H9 (cell line): Measurements from ENCODE around the gene PKNOX2. TPM values are rescaled to one million over a fixed set of nuclear protein-coding genes. Genes with fewer than 3 reads are reported as not detected.
A peak's percentile ranks its signal among the peaks of the same experiment; 100 is the strongest.

Source experiments
- DNase-seq: peaks from one replicate; pipeline ENCODE4 v3.0.0-alpha.2; 2017
- H2AFZ ChIP-seq: one replicate; pipeline ENCODE4 v1.6.1; 2013; ENCODE audit warnings: mild to moderate bottlenecking, low read length, control low read depth, moderate library complexity
- H2AK5ac ChIP-seq: 2 replicates; pipeline ENCODE4 v1.6.1; 2013; ENCODE audit warnings: low read length, control low read depth, mixed read lengths; ENCODE audit not compliant: insufficient read length
- H2BK120ac ChIP-seq: one replicate; pipeline ENCODE4 v1.6.1; 2013; ENCODE audit warnings: low read depth, mild to moderate bottlenecking, low read length, control low read depth, inconsistent platforms; ENCODE audit not compliant: poor library complexity, severe bottlenecking
- H2BK12ac ChIP-seq: 2 replicates; pipeline ENCODE4 v1.6.1; 2013; ENCODE audit warnings: low read length, control low read depth, mixed read lengths, low read depth; ENCODE audit not compliant: insufficient read length
- H2BK15ac ChIP-seq: 2 replicates; pipeline ENCODE4 v1.6.1; 2013; ENCODE audit warnings: low read depth, low read length, control low read depth
- H2BK20ac ChIP-seq: one replicate; pipeline ENCODE4 v1.6.1; 2013; ENCODE audit warnings: low read depth, mild to moderate bottlenecking, low read length, control low read depth, inconsistent platforms; ENCODE audit not compliant: poor library complexity, severe bottlenecking
- H2BK5ac ChIP-seq: 2 replicates; pipeline ENCODE4 v1.6.1; 2013; ENCODE audit warnings: low read length, control low read depth, mixed read lengths; ENCODE audit not compliant: insufficient read length
- H3K14ac ChIP-seq: 2 replicates; pipeline ENCODE4 v1.6.1; 2013; ENCODE audit warnings: low read length, control low read depth; ENCODE audit not compliant: insufficient read depth
- H3K18ac ChIP-seq: 2 replicates; pipeline ENCODE4 v1.6.1; 2013; ENCODE audit warnings: low read depth, mild to moderate bottlenecking, mixed read lengths, low read length, control low read depth; ENCODE audit not compliant: insufficient read length
- H3K23ac ChIP-seq: 2 replicates; pipeline ENCODE4 v1.6.1; 2013; ENCODE audit warnings: low read length, control low read depth, mixed read lengths, low read depth; ENCODE audit not compliant: insufficient read length
- H3K23me2 ChIP-seq: 2 replicates; pipeline ENCODE4 v1.6.1; 2013; ENCODE audit warnings: low read depth, mild to moderate bottlenecking, mixed read lengths, low read length, control low read depth; ENCODE audit not compliant: insufficient read length, poor library complexity, severe bottlenecking
- H3K27ac ChIP-seq: 2 replicates; pipeline ENCODE4 v1.5.1; 2013; ENCODE audit warnings: low read length, control low read depth, mixed read lengths, low read depth; ENCODE audit not compliant: insufficient read length
- H3K27me3 ChIP-seq: 2 replicates; pipeline ENCODE4 v1.6.1; 2013; ENCODE audit warnings: low read length, control low read depth, inconsistent platforms; ENCODE audit not compliant: insufficient read depth
- H3K4ac ChIP-seq: 2 replicates; pipeline ENCODE4 v1.6.1; 2013; ENCODE audit warnings: low read depth, mild to moderate bottlenecking, control low read depth, inconsistent platforms, low read length, moderate library complexity
- H3K4me1 ChIP-seq: 2 replicates; pipeline ENCODE4 v1.6.1; 2013; ENCODE audit warnings: low read length, control low read depth, inconsistent platforms; ENCODE audit not compliant: insufficient read depth
- H3K4me2 ChIP-seq: 2 replicates; pipeline ENCODE4 v1.6.1; 2013; ENCODE audit warnings: low read length, control low read depth, mixed read lengths; ENCODE audit not compliant: insufficient read length, insufficient read depth
- H3K56ac ChIP-seq: 2 replicates; pipeline ENCODE4 v1.6.1; 2013; ENCODE audit warnings: low read depth, mild to moderate bottlenecking, mixed read lengths, low read length, control low read depth; ENCODE audit not compliant: insufficient read length
- H3K79me1 ChIP-seq: 2 replicates; pipeline ENCODE4 v1.6.1; 2013; ENCODE audit warnings: low read depth, mild to moderate bottlenecking, moderate library complexity, low read length, control low read depth, inconsistent platforms; ENCODE audit not compliant: insufficient read depth, poor library complexity, severe bottlenecking
- H3K79me2 ChIP-seq: 2 replicates; pipeline ENCODE4 v1.6.1; 2013; ENCODE audit warnings: low read length, control low read depth, inconsistent platforms; ENCODE audit not compliant: insufficient read depth
- H3K9ac ChIP-seq: 2 replicates; pipeline ENCODE4 v1.6.1; 2013; ENCODE audit warnings: low read length, control low read depth, mixed read lengths; ENCODE audit not compliant: insufficient read length; ENCODE audit errors: extremely low read depth
- H3K9me3 ChIP-seq: one replicate; pipeline ENCODE4 v1.6.1; 2013; ENCODE audit warnings: low read depth, low read length, inconsistent platforms; ENCODE audit not compliant: control insufficient read depth
- H3T11ph ChIP-seq: one replicate; pipeline ENCODE4 v1.6.1; 2013; ENCODE audit warnings: mild to moderate bottlenecking, low read length, control low read depth, inconsistent platforms
- H4K20me1 ChIP-seq: one replicate; pipeline ENCODE4 v1.6.1; 2013; ENCODE audit not compliant: control insufficient read depth, insufficient read length, insufficient read depth
- H4K5ac ChIP-seq: 2 replicates; pipeline ENCODE4 v1.6.1; 2013; ENCODE audit warnings: low read depth, mild to moderate bottlenecking, mixed read lengths, low read length, control low read depth; ENCODE audit not compliant: insufficient read length
- H4K8ac ChIP-seq: replicated peaks from 2 replicates; pipeline ENCODE4 v1.6.1; 2013; ENCODE audit warnings: low read length, control low read depth, mixed read lengths, low read depth; ENCODE audit not compliant: insufficient read length
- H4K91ac ChIP-seq: 2 replicates; pipeline ENCODE4 v1.6.1; 2013; ENCODE audit warnings: low read depth, mild to moderate bottlenecking, moderate library complexity, mixed read lengths, low read length, control low read depth; ENCODE audit not compliant: insufficient read length
- H3K27ac Mint-ChIP-seq, 3 experiments: 2 replicates in 2 of 3; 3 replicates in 1 of 3; pipeline ENCODE4 v1.8.0; 2020 to 2021; ENCODE audit warnings: mixed read lengths in 3 of 3, mild to moderate bottlenecking in 1 of 3, moderate library complexity in 1 of 3
- H3K27me3 Mint-ChIP-seq: 2 replicates; pipeline ENCODE4 v1.8.0; 2021; ENCODE audit warnings: low read depth, mild to moderate bottlenecking, moderate library complexity, mixed read lengths
- H3K36me3 Mint-ChIP-seq, 3 experiments: 2 replicates in 2 of 3; 3 replicates in 1 of 3; pipeline ENCODE4 v1.8.0; 2020 to 2021; ENCODE audit warnings: low read depth in 3 of 3, mixed read lengths in 3 of 3; ENCODE audit not compliant: insufficient read depth in 1 of 3
- H3K4me1 Mint-ChIP-seq, 2 experiments: 2 replicates each; pipeline ENCODE4 v1.8.0; 2020; ENCODE audit warnings: mixed read lengths in 2 of 2
- H3K4me3 Mint-ChIP-seq, 2 experiments: 2 replicates in 1 of 2; 3 replicates in 1 of 2; pipeline ENCODE4 v1.8.0; 2020 to 2021; ENCODE audit warnings: mild to moderate bottlenecking in 2 of 2, mixed read lengths in 2 of 2, moderate library complexity in 1 of 2
- H3K9me3 Mint-ChIP-seq, 2 experiments: 2 replicates in 1 of 2; 3 replicates in 1 of 2; pipeline ENCODE4 v1.8.0; 2020; ENCODE audit warnings: mild to moderate bottlenecking in 2 of 2, mixed read lengths in 2 of 2, moderate library complexity in 1 of 2
- CTCF ChIP-seq: fragments of 200-600 bp; sonication (generic); conservative IDR thresholded peaks from 3 replicates; pipeline ENCODE4 v1.8.0; 2021; ENCODE audit warnings: antibody characterized with exemption, mild to moderate bottlenecking
- WGBS: extraction: QIAGEN DNeasy Blood & Tissue Kit; methylation state at CpG from one replicate; pipeline ENCODE4 v1.1.7; 2013; ENCODE audit warnings: missing lambda C conversion rate, low lambda C conversion rate, mixed read lengths; ENCODE audit not compliant: insufficient read length; ENCODE audit errors: extremely low coverage; 5-methylcytosine and 5-hydroxymethylcytosine counted together
- total RNA-seq: library from RNA; stranded (reverse); gene quantifications from 2 replicates; pipeline ENCODE4 v1.2.1, GENCODE V29; 2021

The PKNOX2 gene
- total RNA-seq, 1 experiment from 2014 or later: 1.3 TPM

GRCh38 chr11:125192717-125193415 is 28.3 kb downstream of the PKNOX2 start:
- peaks cover 20 to 45% of the 10 kb centered on the region in 2 experiments for H3K4me1 Mint-ChIP-seq
- no peaks in the 10 kb centered on the region for H3K79me2 ChIP-seq
- H3K27ac ChIP-seq: no peak overlapping the region
- peaks cover 0 to 5% (median 4%) of the 10 kb centered on the region in 3 experiments; a peak in 5 of 7 replicates for H3K36me3 Mint-ChIP-seq
- H3K79me1 ChIP-seq: no peaks in the 10 kb centered on the region
- H3K4me1 ChIP-seq: no peaks in the 10 kb centered on the region
- H3K9me3 Mint-ChIP-seq: peaks cover 4 to 7% of the 10 kb centered on the region in 2 experiments
- no peaks in the 10 kb centered on the region for H4K20me1 ChIP-seq
- H3K4me3 Mint-ChIP-seq: no peak overlapping the region
- H3K14ac ChIP-seq: no peak overlapping the region
- peaks cover 20% of the 10 kb centered on the region for H3K27me3 Mint-ChIP-seq
- no peak overlapping the region for H4K8ac ChIP-seq
- H3K23me2 ChIP-seq: no peaks in the 10 kb centered on the region
- no peak for TF ChIP-seq CTCF
- H2BK20ac ChIP-seq: no peak overlapping the region
- no peak overlapping the region for H3K4me2 ChIP-seq
- H2BK15ac ChIP-seq: no peak overlapping the region
- no peak overlapping the region for H3K56ac ChIP-seq
- peak overlapping the region in 1 of 3 experiments; percentile 56; a peak in 1 of 7 replicates for H3K27ac Mint-ChIP-seq
- H4K91ac ChIP-seq: no peak overlapping the region
- no peaks in the 10 kb centered on the region for H3K9me3 ChIP-seq
- H2BK120ac ChIP-seq: no peak overlapping the region
- no peak overlapping the region for H2BK5ac ChIP-seq
- H3K27me3 ChIP-seq: no peaks in the 10 kb centered on the region; the same call in 1 of the 2 replicates
- no peak overlapping the region for H3K9ac ChIP-seq
- no peak overlapping the region for H2AK5ac ChIP-seq
- no peak overlapping the region for H3K18ac ChIP-seq
- DNase-seq: no peak
- H3T11ph ChIP-seq: no peak overlapping the region
- no peak overlapping the region for H2AFZ ChIP-seq
- no peak overlapping the region for H3K23ac ChIP-seq
- no peak overlapping the region for H4K5ac ChIP-seq
- no CpG with 5 or more reads among the region's 11 CpGs for whole genome bisulfite sequencing
- H2BK12ac ChIP-seq: no peak overlapping the region
- no peak overlapping the region for H3K4ac ChIP-seq
